Fibroblast of lung (primary cell): ENCODE measurements around the gene DMXL1. TPM values are rescaled to one million over a fixed set of nuclear protein-coding genes. Genes with fewer than 3 reads are reported as not detected.

Experiments
- DNase-seq, 2 donors: peaks; one replicate each; pipeline versions ENCODE4 v3.0.0 to v3.0.0-alpha.2; 2010; ENCODE audit warnings: low read depth in 2 of 2
- H2AFZ ChIP-seq: 2 replicates; pipeline ENCODE4 v1.5.1; 2012; ENCODE audit warnings: low read length, control low read depth, inconsistent platforms
- H3K27ac ChIP-seq: 2 replicates; pipeline ENCODE4 v1.5.1; 2011; ENCODE audit warnings: low read length, control low read depth; ENCODE audit not compliant: insufficient read depth
- H3K27me3 ChIP-seq: 2 replicates; pipeline ENCODE4 v1.5.1; 2011; ENCODE audit warnings: mild to moderate bottlenecking, low read length; ENCODE audit not compliant: control insufficient read depth, insufficient read depth
- H3K36me3 ChIP-seq: 2 replicates; pipeline ENCODE4 v1.5.1; 2011; ENCODE audit warnings: low read length; ENCODE audit not compliant: control insufficient read depth, insufficient read depth
- H3K4me1 ChIP-seq: 2 replicates; pipeline ENCODE4 v1.5.1; 2011; ENCODE audit warnings: low read length; ENCODE audit not compliant: control insufficient read depth, insufficient read depth; ENCODE audit errors: extremely low read depth
- H3K4me2 ChIP-seq: 2 replicates; pipeline ENCODE4 v1.5.1; 2011; ENCODE audit warnings: low read length, control low read depth; ENCODE audit not compliant: insufficient read depth; ENCODE audit errors: extremely low read depth
- H3K4me3 ChIP-seq, 4 experiments: fragments of 200-600 bp in 1 of 4; sonication (generic) in 1 of 4; replicated peaks in 1 of 4; 2 replicates each; pipeline ENCODE4 v1.5.1; 2011 to 2016; ENCODE audit warnings: low read length in 4 of 4, low read depth in 3 of 4, mild to moderate bottlenecking in 3 of 4, control low read depth in 2 of 4, inconsistent platforms in 1 of 4, mixed read lengths in 1 of 4; ENCODE audit not compliant: insufficient read depth in 1 of 4; ENCODE audit errors: control extremely low read depth in 1 of 4
- H3K79me2 ChIP-seq: 2 replicates; pipeline ENCODE4 v1.5.1; 2012; ENCODE audit warnings: mild to moderate bottlenecking, low read length, inconsistent platforms; ENCODE audit not compliant: control insufficient read depth, insufficient read depth
- H3K9ac ChIP-seq: 2 replicates; pipeline ENCODE4 v1.5.1; 2011; ENCODE audit warnings: mild to moderate bottlenecking, low read length, control low read depth; ENCODE audit not compliant: insufficient read depth
- H3K9me3 ChIP-seq: 2 replicates; pipeline ENCODE4 v1.5.1; 2012; ENCODE audit warnings: low read depth, low read length; ENCODE audit not compliant: control insufficient read depth, insufficient read depth
- H4K20me1 ChIP-seq: 2 replicates; pipeline ENCODE4 v1.5.1; 2011; ENCODE audit warnings: low read length; ENCODE audit not compliant: control insufficient read depth, insufficient read depth; ENCODE audit errors: extremely low read depth
- EZH2 ChIP-seq: IDR thresholded peaks from 2 replicates; pipeline ENCODE4 v1.5.1; 2012; ENCODE audit warnings: low read length, control low read depth, mild to moderate bottlenecking; ENCODE audit errors: missing control alignments
- polyA plus RNA-seq, 2 donors: library from polyadenylated mRNA; depleted of rRNA in 1 of 2; stranded (reverse) in 1 of 2; unstranded in 1 of 2; fragments of >200 nt; gene quantifications; 2 replicates each; pipeline ENCODE4 v1.2.1, GENCODE V29; 2011 to 2012; ENCODE audit warnings: missing spikeins in 1 of 2
- total RNA-seq: library from RNA; depleted of rRNA; stranded (reverse); fragments of >200 nt; gene quantifications from 2 replicates; pipeline ENCODE4 v1.2.1, GENCODE V29; 2014
- TF ChIP-seq, protein P1 (sequence below), 2 donors: IDR thresholded peaks in 1 of 2; conservative IDR thresholded peaks in 1 of 2; 1 replicate in 1 of 2; 2 replicates in 1 of 2; pipeline ENCODE4 v1.5.1; 2011 to 2012; ENCODE audit warnings: low read length in 2 of 2, control low read depth in 1 of 2, inconsistent platforms in 1 of 2, low read depth in 1 of 2, mild to moderate bottlenecking in 1 of 2

DMXL1 gene
- total and polyA plus RNA-seq, 2 donors (not counting 1 experiment from before 2014, with no cell fraction given): 21.1 to 59.5 TPM

DNA sequence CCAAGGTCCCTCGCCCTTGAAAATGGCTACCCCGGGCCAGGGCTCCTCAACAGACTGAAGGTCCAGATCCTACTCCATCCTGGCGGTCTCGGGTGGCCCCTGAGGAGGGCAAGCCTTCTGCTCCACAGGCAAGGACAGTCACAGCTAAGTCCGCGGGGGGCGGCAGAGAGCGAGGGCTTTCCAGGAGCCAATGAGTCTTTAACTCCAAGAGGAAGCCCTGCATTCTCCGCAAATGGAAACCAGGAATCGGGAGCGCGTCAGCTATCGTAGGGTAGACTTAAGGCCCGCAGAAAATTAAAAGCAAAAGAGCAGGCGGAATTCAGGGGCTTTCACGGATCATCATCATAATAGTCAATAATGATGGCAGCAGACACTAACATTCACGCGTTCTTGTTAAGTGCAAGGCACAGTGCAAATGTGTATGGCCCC is 197.1 kb downstream of the DMXL1 start:
- H3K4me2 ChIP-seq: peak overlapping the region; percentile 90
- peak; percentile 95 to 97 for DNase-seq
- peak overlapping the region; percentile 85 for H3K27ac ChIP-seq
- peak overlapping the region; percentile 100 for H2AFZ ChIP-seq
- H3K79me2 ChIP-seq: peaks cover 5% of the 10 kb centered on the region
- no peaks in the 10 kb centered on the region for H3K4me1 ChIP-seq
- H3K27me3 ChIP-seq: no peaks in the 10 kb centered on the region
- no peaks in the 10 kb centered on the region for H3K36me3 ChIP-seq
- no peaks in the 10 kb centered on the region for H4K20me1 ChIP-seq
- H3K4me3 ChIP-seq: peak overlapping the region; percentile 78 to 100 (median 93)
- peak overlapping the region; percentile 76 for H3K9ac ChIP-seq
- TF ChIP-seq, protein P1, sequence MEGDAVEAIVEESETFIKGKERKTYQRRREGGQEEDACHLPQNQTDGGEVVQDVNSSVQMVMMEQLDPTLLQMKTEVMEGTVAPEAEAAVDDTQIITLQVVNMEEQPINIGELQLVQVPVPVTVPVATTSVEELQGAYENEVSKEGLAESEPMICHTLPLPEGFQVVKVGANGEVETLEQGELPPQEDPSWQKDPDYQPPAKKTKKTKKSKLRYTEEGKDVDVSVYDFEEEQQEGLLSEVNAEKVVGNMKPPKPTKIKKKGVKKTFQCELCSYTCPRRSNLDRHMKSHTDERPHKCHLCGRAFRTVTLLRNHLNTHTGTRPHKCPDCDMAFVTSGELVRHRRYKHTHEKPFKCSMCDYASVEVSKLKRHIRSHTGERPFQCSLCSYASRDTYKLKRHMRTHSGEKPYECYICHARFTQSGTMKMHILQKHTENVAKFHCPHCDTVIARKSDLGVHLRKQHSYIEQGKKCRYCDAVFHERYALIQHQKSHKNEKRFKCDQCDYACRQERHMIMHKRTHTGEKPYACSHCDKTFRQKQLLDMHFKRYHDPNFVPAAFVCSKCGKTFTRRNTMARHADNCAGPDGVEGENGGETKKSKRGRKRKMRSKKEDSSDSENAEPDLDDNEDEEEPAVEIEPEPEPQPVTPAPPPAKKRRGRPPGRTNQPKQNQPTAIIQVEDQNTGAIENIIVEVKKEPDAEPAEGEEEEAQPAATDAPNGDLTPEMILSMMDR (conservative IDR thresholded peaks at IDR 0.05 in 1 of 2, IDR thresholded peaks at IDR 0.05 in 1 of 2; ENCODE audit: low read depth in 1 of 2, low read length in 2 of 2): peak; percentile 61 to 88
- no peak for TF ChIP-seq EZH2
- H3K9me3 ChIP-seq: no peaks in the 10 kb centered on the region

GRCh38 chr5:119268387-119269060 is 197.6 kb downstream of the DMXL1 start:
- no peaks in the 10 kb centered on the region for H3K36me3 ChIP-seq
- H3K4me3 ChIP-seq: peak overlapping the region; percentile 78 to 100 (median 93)
- no peaks in the 10 kb centered on the region for H3K9me3 ChIP-seq
- H3K27me3 ChIP-seq: no peaks in the 10 kb centered on the region
- H3K9ac ChIP-seq: peak overlapping the region; percentile 83
- TF ChIP-seq EZH2: no peak
- TF ChIP-seq, protein P1 (conservative IDR thresholded peaks at IDR 0.05 in 1 of 2, IDR thresholded peaks at IDR 0.05 in 1 of 2; ENCODE audit: low read depth in 1 of 2, low read length in 2 of 2): no peak
- H3K27ac ChIP-seq: peak overlapping the region; percentile 85
- H2AFZ ChIP-seq: peak overlapping the region; percentile 100
- H4K20me1 ChIP-seq: no peaks in the 10 kb centered on the region
- peak; percentile 92 to 93 for DNase-seq
- H3K4me2 ChIP-seq: peak overlapping the region; percentile 100
- no peaks in the 10 kb centered on the region for H3K4me1 ChIP-seq
- H3K79me2 ChIP-seq: peaks cover 5% of the 10 kb centered on the region

- Histone ChIP-seq H3K9me3 (no peaks in the 10 kb centered on the region), H3K4me3 (peak overlapping the region; percentile 78 to 95 (median 93)), H3K27ac (peak overlapping the region; percentile 72), H3K4me2 (peak overlapping the region; percentile 100), H3K9ac (peak overlapping the region; percentile 83), H3K4me1 (peaks cover 2% of the 10 kb centered on the region), H3K79me2 (peaks cover 5% of the 10 kb centered on the region), H2AFZ (peak overlapping the region; percentile 96), H4K20me1 (no peaks in the 10 kb centered on the region), H3K27me3 (no peaks in the 10 kb centered on the region), H3K36me3 (no peaks in the 10 kb centered on the region)
- DNase-seq: peak; percentile 37 to 42
- no peak for TF ChIP-seq EZH2
- TF ChIP-seq, protein P1 (conservative IDR thresholded peaks at IDR 0.05 in 1 of 2, IDR thresholded peaks at IDR 0.05 in 1 of 2; ENCODE audit: low read depth in 1 of 2, low read length in 2 of 2): no peak
These were observed 198.4 kb downstream of the DMXL1 start for GRCh38 chr5:119269061-119269944.
